Measurements from ENCODE around the gene FAM89B. TPM values are rescaled to one million over a fixed set of nuclear protein-coding genes. Genes with fewer than 3 reads are reported as not detected.

Gene FAM89B
- polyA plus RNA-seq, 1 donor (not counting 4 experiments of a cell fraction or from before 2014, with no cell fraction given): 11.5 TPM

DNA sequence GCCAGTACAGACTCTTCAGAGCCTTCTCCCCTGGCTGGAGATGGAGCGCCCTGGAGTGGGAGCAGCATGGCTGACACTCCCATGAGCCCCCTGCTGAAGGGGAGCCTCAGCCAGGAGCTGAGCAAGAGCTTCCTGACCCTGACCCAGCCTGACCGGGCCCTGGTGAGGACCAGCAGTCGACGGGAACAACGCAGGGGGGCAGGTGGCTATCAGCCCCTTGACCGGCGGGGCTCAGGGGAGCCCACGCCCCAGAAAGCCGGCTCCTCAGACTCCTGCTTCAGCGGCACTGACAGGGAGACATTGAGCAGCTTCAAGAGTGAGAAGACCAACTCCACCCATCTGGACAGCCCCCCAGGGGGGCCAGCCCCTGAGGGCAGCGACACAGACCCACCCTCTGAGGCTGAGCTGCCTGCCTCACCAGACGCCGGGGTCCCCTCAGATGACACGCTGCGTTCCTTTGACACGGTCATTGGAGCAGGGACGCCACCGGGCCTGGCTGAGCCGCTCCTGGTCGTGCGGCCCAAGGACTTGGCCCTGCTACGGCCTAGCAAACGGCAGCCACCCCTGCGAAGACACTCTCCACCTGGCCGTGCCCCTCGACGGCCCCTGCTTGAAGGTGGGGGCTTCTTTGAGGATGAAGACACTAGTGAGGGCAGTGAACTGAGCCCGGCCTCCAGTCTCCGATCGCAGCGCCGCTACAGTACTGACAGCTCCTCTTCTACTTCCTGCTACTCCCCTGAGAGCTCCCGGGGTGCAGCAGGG is 45.8 kb downstream of the FAM89B start:
- H3K27me3 ChIP-seq (ENCODE audit: control insufficient read depth, extremely low read depth, insufficient read depth, low read length): no peaks in the 10 kb centered on the region
- no peak overlapping the region for H3K4me2 ChIP-seq (ENCODE audit: control insufficient read depth, extremely low read depth, insufficient read depth, low read depth, low read length)
- H3K27ac ChIP-seq (ENCODE audit: control insufficient read depth, insufficient read depth, low read length): no peak overlapping the region
- H3K9me3 ChIP-seq (ENCODE audit: control insufficient read depth, low read depth, low read length): no peaks in the 10 kb centered on the region
- no peak overlapping the region for H3K4me3 ChIP-seq (ENCODE audit: control insufficient read depth in 2 of 3, extremely low read depth in 1 of 3, insufficient read depth in 2 of 3, low read depth in 1 of 3, low read length in 3 of 3)
- dilution Hi-C loops (cut with MboI; ENCODE audit: extremely low pct_ligation_motif_present, low sequenced_read_pairs): no loop called here
- no peak overlapping the region for H2AFZ ChIP-seq (ENCODE audit: control insufficient read depth, low read length)
- no peaks in the 10 kb centered on the region for H4K20me1 ChIP-seq (ENCODE audit: control insufficient read depth, extremely low read depth, insufficient read depth, low read length)
- no peak for FAIRE-seq
- H3K4me1 ChIP-seq (ENCODE audit: control insufficient read depth, extremely low read depth, insufficient read depth, low read length): peaks cover 10% of the 10 kb centered on the region
- H3K79me2 ChIP-seq (ENCODE audit: control insufficient read depth, insufficient read depth, low read length): peaks cover 59% of the 10 kb centered on the region
- no peaks in the 10 kb centered on the region for H3K9me1 ChIP-seq (ENCODE audit: control insufficient read depth, extremely low read depth, insufficient read depth, low read length)
- no peak for TF ChIP-seq EZH2 (IDR thresholded peaks at IDR 0.05; ENCODE audit: low read length)
- TF ChIP-seq, protein P1, sequence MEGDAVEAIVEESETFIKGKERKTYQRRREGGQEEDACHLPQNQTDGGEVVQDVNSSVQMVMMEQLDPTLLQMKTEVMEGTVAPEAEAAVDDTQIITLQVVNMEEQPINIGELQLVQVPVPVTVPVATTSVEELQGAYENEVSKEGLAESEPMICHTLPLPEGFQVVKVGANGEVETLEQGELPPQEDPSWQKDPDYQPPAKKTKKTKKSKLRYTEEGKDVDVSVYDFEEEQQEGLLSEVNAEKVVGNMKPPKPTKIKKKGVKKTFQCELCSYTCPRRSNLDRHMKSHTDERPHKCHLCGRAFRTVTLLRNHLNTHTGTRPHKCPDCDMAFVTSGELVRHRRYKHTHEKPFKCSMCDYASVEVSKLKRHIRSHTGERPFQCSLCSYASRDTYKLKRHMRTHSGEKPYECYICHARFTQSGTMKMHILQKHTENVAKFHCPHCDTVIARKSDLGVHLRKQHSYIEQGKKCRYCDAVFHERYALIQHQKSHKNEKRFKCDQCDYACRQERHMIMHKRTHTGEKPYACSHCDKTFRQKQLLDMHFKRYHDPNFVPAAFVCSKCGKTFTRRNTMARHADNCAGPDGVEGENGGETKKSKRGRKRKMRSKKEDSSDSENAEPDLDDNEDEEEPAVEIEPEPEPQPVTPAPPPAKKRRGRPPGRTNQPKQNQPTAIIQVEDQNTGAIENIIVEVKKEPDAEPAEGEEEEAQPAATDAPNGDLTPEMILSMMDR (optimal IDR thresholded peaks at IDR 0.05 in 1 of 3, IDR thresholded peaks at IDR 0.05 in 1 of 3, conservative IDR thresholded peaks at IDR 0.05 in 1 of 3; ENCODE audit: extremely low read depth in 1 of 3, insufficient read depth in 2 of 3, low read length in 3 of 3): no peak
- H3K36me3 ChIP-seq (ENCODE audit: control insufficient read depth in 2 of 2, extremely low read depth in 1 of 2, insufficient read depth in 2 of 2, low read length in 2 of 2): peaks cover 38% of the 10 kb centered on the region in 2 experiments
- no peak overlapping the region for H3K9ac ChIP-seq (ENCODE audit: control insufficient read depth, extremely low read depth, insufficient read depth, low read length)
- no peak for DNase-seq (ENCODE audit: low read depth, low spot score)

DNA sequence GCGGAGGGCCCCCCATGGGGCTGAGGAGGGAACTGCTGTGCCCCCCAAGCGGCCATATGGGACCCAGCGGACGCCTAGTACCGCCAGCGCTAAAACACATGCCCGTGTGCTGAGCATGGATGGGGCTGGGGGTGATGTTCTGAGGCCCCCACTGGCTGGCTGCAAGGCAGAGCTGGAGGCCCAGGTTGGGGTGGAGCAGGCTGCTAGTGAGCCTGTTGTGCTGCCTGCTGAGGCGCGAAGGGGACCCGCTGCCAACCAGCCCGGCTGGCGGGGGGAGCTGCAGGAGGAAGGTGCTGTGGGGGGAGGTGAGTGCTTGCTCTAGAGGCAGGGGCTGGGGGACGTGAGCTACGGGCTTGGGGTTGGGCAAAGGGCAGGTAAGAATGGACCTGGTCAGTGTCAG is 46.4 kb downstream of the FAM89B start:
- Histone ChIP-seq H3K4me2 (ENCODE audit: control insufficient read depth, extremely low read depth, insufficient read depth, low read depth, low read length) (no peak overlapping the region), H3K9me3 (ENCODE audit: control insufficient read depth, low read depth, low read length) (no peaks in the 10 kb centered on the region), H2AFZ (ENCODE audit: control insufficient read depth, low read length) (no peak overlapping the region), H4K20me1 (ENCODE audit: control insufficient read depth, extremely low read depth, insufficient read depth, low read length) (no peaks in the 10 kb centered on the region), H3K4me3 (ENCODE audit: control insufficient read depth in 2 of 3, extremely low read depth in 1 of 3, insufficient read depth in 2 of 3, low read depth in 1 of 3, low read length in 3 of 3) (no peak overlapping the region), H3K27me3 (ENCODE audit: control insufficient read depth, extremely low read depth, insufficient read depth, low read length) (no peaks in the 10 kb centered on the region), H3K27ac (ENCODE audit: control insufficient read depth, insufficient read depth, low read length) (no peak overlapping the region), H3K9me1 (ENCODE audit: control insufficient read depth, extremely low read depth, insufficient read depth, low read length) (no peaks in the 10 kb centered on the region), H3K36me3 (ENCODE audit: control insufficient read depth in 2 of 2, extremely low read depth in 1 of 2, insufficient read depth in 2 of 2, low read length in 2 of 2) (peaks cover 41 to 44% of the 10 kb centered on the region in 2 experiments), H3K4me1 (ENCODE audit: control insufficient read depth, extremely low read depth, insufficient read depth, low read length) (peaks cover 8% of the 10 kb centered on the region), H3K79me2 (ENCODE audit: control insufficient read depth, insufficient read depth, low read length) (peaks cover 53% of the 10 kb centered on the region), H3K9ac (ENCODE audit: control insufficient read depth, extremely low read depth, insufficient read depth, low read length) (no peak overlapping the region)
- no peak for TF ChIP-seq EZH2 (IDR thresholded peaks at IDR 0.05; ENCODE audit: low read length)
- TF ChIP-seq, protein P1 (optimal IDR thresholded peaks at IDR 0.05 in 1 of 3, IDR thresholded peaks at IDR 0.05 in 1 of 3, conservative IDR thresholded peaks at IDR 0.05 in 1 of 3; ENCODE audit: extremely low read depth in 1 of 3, insufficient read depth in 2 of 3, low read length in 3 of 3): no peak
- dilution Hi-C loops (cut with MboI; ENCODE audit: extremely low pct_ligation_motif_present, low sequenced_read_pairs): no loop called here
- FAIRE-seq (no peak), DNase-seq (ENCODE audit: low read depth, low spot score) (no peak)

All from keratinocyte (primary cell).